Prostate gland (tissue), 2 donors: ENCODE measurements around the gene DENND4B. TPM values are rescaled to one million over a fixed set of nuclear protein-coding genes. Genes with fewer than 3 reads are reported as not detected.
A peak's percentile ranks its signal among the peaks of the same experiment; 100 is the strongest.

Source experiments
- DNase-seq: peaks from one replicate; pipeline ENCODE4 v3.0.0-alpha.2; 2019; ENCODE audit warnings: low spot score
- H3K27ac ChIP-seq, 2 donors: fragments of 200-600 bp; sonication (generic); 2 replicates each; pipeline ENCODE4 v1.5.1; 2017 to 2019
- H3K27me3 ChIP-seq: fragments of 200-600 bp; sonication (generic); replicated peaks from 2 replicates; pipeline ENCODE4 v1.5.1; 2019; ENCODE audit not compliant: insufficient read depth
- H3K36me3 ChIP-seq, 2 donors: fragments of 200-600 bp; sonication (generic); 1 replicate in 1 of 2; 2 replicates in 1 of 2; pipeline versions ENCODE4 v1.5.1 to v1.8.1; 2017 to 2019
- H3K4me1 ChIP-seq: fragments of 200-600 bp; sonication (generic); replicated peaks from 2 replicates; pipeline ENCODE4 v1.5.1; 2019
- H3K4me3 ChIP-seq, 2 donors: fragments of 200-600 bp; sonication (generic); 2 replicates each; pipeline ENCODE4 v1.5.1; 2017 to 2019
- H3K9me3 ChIP-seq: fragments of 200-600 bp; sonication (generic); 2 replicates; pipeline ENCODE4 v1.5.1; 2017
- CTCF ChIP-seq, 4 experiments: fragments of 200-600 bp in 2 of 4; fragments of 450-650 bp in 2 of 4; sonication (generic) in 2 of 4; IDR thresholded peaks; 1 replicate in 3 of 4; 2 replicates in 1 of 4; pipeline ENCODE4 v1.5.1; 2016 to 2019; ENCODE audit warnings: antibody characterized with exemption in 4 of 4, mild to moderate bottlenecking in 2 of 4, moderate library complexity in 2 of 4
- POLR2A ChIP-seq: fragments of 450-650 bp; IDR thresholded peaks from one replicate; pipeline ENCODE4 v1.6.1; 2016; ENCODE audit warnings: antibody characterized with exemption, mild to moderate bottlenecking
- POLR2AphosphoS5 ChIP-seq: sonication (generic); formaldehyde crosslinking; IDR thresholded peaks from one replicate; pipeline ENCODE4 v1.6.1; 2017; ENCODE audit warnings: antibody characterized with exemption
- WGBS: methylation state at CpG from one replicate; pipeline ENCODE4 v1.1.5; 2018; 5-methylcytosine and 5-hydroxymethylcytosine counted together
- intact Hi-C: fragments of 100-400 bp; cut with DNase I; formaldehyde crosslinking; loops from one replicate; pipeline ENCODE4 v1.14.2; 2022
- total RNA-seq, 2 donors: library from RNA; depleted of rRNA; stranded (reverse); fragments of >200 nt; gene quantifications; one replicate each; pipeline ENCODE4 v1.1.0, GENCODE V29; 2016

The DENND4B gene
- total RNA-seq, 2 donors from 2014 or later: 18.1 to 28.3 TPM

DNA sequence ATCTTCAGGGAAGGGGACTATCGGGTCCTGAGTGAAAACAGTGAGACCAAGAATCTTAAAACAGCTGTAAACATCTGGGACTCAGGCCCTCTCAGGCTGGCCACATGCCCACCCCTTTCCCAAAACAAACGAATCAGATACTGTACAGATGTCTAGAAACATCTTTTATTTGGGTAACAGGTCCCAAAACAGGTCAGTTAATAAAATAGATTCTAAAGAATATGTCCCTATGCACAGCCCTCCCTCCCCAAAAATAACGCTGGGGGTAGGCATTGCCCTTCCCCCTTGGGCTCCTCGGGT lies 12.4 kb upstream of the DENND4B start:
- no peaks in the 10 kb centered on the region for H3K4me1 ChIP-seq

GRCh38 chr1:153958111-153958960 lies 11.8 kb upstream of the DENND4B start, which contains the start of gene CRTC2:
CRTC2 (minus strand) TSS chr1:153958612; CDS start chr1:153958497, 115 bp downstream.
- H3K9me3 ChIP-seq: no peaks in the 10 kb centered on the region
- H3K27ac ChIP-seq: peak within 1 kb of the TSS; percentile 96 to 97
- peak within 1 kb of the TSS; percentile 83 to 96 for H3K4me3 ChIP-seq
- H3K27me3 ChIP-seq: no peaks in the 10 kb centered on the region
- H3K36me3 ChIP-seq: no peaks in the 10 kb centered on the region
- WGBS: 1% methylated on average over 66 of the region's 75 CpGs
- no peaks in the 10 kb centered on the region for H3K4me1 ChIP-seq
- peak; percentile 99 for DNase-seq
- no peak for TF ChIP-seq CTCF (IDR thresholded peaks at IDR 0.05)
- peak; percentile 83 for TF ChIP-seq POLR2A
- peak; percentile 99 for TF ChIP-seq POLR2AphosphoS5
- intact Hi-C loops: no loop called here

More for the DNA sequence above, 12.4 kb upstream of the DENND4B start:
- WGBS: 6% methylated on average over 4 of the region's 4 CpGs
- Histone ChIP-seq H3K27me3 (no peaks in the 10 kb centered on the region), H3K9me3 (no peaks in the 10 kb centered on the region), H3K27ac (peak overlapping the region; percentile 96 to 97), H3K36me3 (no peaks in the 10 kb centered on the region), H3K4me3 (peak overlapping the region in 1 of 2 donors; percentile 83)
- intact Hi-C loops: no loop called here
- DNase-seq: no peak
- no peak for TF ChIP-seq POLR2AphosphoS5
- no peak for TF ChIP-seq CTCF (IDR thresholded peaks at IDR 0.05)
- no peak for TF ChIP-seq POLR2A

GRCh38 chr1:153957744-153958110 lies 11.2 kb upstream of the DENND4B start:
- H3K9me3 ChIP-seq: no peaks in the 10 kb centered on the region
- no peak for DNase-seq
- TF ChIP-seq CTCF (IDR thresholded peaks at IDR 0.05) (no peak), POLR2A (no peak), POLR2AphosphoS5 (no peak)
- H3K36me3 ChIP-seq: peaks cover 0 to 1% of the 10 kb centered on the region in 2 donors
- H3K27me3 ChIP-seq: no peaks in the 10 kb centered on the region
- intact Hi-C loops: no loop called here
- H3K4me1 ChIP-seq: no peaks in the 10 kb centered on the region
- WGBS: 0% methylated on average over 13 of the region's 13 CpGs
- H3K27ac ChIP-seq: peak overlapping the region; percentile 96 to 97
- H3K4me3 ChIP-seq: peak overlapping the region; percentile 83 to 96

- Histone ChIP-seq H3K9me3 (no peaks in the 10 kb centered on the region), H3K4me3 (peak overlapping the region; percentile 83 to 96), H3K4me1 (no peaks in the 10 kb centered on the region), H3K27me3 (no peaks in the 10 kb centered on the region), H3K27ac (peak overlapping the region; percentile 96 to 97), H3K36me3 (peaks cover 5 to 7% of the 10 kb centered on the region in 2 donors)
- TF ChIP-seq POLR2A (no peak), POLR2AphosphoS5 (no peak), CTCF (IDR thresholded peaks at IDR 0.05) (no peak)
- 27% methylated on average over 6 of the region's 6 CpGs for WGBS
- DNase-seq: no peak
- intact Hi-C loops: no loop called here
These were observed 10.6 kb upstream of the DENND4B start for GRCh38 chr1:153956997-153957715.
